Measurements from ENCODE around the gene LGALS8. TPM values are rescaled to one million over a fixed set of nuclear protein-coding genes. Genes with fewer than 3 reads are reported as not detected.
A peak's percentile ranks its signal among the peaks of the same experiment; 100 is the strongest.

LGALS8 gene
- total RNA-seq, 6 experiments from 2014 or later: 27.4 to 37.5 (median 35.0) TPM

DNA sequence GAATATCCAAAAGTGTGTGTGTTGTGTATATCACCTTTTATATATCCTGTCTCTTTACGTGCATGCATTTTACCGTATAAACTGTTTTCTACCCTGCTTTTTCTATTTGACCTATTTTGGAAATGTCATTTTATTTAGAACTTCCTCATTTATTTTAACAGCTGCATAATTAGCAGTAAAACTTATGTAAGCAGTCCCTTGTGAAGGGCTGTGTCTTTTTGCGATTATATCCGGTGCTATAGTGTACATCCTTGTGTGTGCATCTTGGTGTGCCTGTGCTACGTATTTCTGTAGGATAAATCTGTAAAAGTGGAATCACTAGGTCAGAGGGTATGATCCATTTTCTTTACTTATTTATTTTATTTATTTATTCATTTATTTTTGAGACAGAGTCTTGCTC is 7.2 kb downstream of the LGALS8 start:
- no peaks in the 10 kb centered on the region for H3K27me3 Mint-ChIP-seq (ENCODE audit: insufficient read depth)
- H3K4me3 Mint-ChIP-seq: no peak overlapping the region
- H3K36me3 Mint-ChIP-seq (ENCODE audit: low read depth): no peaks in the 10 kb centered on the region; the same call in 1 of the 2 replicates
- TF ChIP-seq, protein P1, sequence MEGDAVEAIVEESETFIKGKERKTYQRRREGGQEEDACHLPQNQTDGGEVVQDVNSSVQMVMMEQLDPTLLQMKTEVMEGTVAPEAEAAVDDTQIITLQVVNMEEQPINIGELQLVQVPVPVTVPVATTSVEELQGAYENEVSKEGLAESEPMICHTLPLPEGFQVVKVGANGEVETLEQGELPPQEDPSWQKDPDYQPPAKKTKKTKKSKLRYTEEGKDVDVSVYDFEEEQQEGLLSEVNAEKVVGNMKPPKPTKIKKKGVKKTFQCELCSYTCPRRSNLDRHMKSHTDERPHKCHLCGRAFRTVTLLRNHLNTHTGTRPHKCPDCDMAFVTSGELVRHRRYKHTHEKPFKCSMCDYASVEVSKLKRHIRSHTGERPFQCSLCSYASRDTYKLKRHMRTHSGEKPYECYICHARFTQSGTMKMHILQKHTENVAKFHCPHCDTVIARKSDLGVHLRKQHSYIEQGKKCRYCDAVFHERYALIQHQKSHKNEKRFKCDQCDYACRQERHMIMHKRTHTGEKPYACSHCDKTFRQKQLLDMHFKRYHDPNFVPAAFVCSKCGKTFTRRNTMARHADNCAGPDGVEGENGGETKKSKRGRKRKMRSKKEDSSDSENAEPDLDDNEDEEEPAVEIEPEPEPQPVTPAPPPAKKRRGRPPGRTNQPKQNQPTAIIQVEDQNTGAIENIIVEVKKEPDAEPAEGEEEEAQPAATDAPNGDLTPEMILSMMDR (IDR thresholded peaks at IDR 0.05): no peak
- DNase-seq: no peak
- H3K9me3 Mint-ChIP-seq: no peaks in the 10 kb centered on the region
- H3K27ac Mint-ChIP-seq: no peak overlapping the region
- H3K4me1 Mint-ChIP-seq (ENCODE audit: low read depth): peaks cover 22% of the 10 kb centered on the region

DNA sequence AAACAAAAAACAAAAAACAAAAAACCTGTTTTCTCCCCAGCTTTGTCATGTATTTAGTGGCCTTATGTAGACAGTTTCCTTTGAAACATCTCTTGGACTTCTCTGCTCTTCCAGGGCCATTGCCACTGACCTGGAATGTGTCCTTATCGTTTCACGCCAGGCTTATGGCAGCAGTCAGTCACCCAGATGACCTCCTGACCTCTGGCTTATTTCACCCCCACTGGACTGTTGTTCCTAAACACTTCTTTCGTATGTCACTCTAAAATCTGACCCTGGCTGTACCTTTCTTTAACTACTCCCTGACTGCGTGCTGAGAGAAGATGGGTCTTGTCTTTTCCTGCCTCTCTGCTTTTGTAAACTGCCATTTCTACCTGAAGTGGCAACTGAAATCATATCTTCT is 9.1 kb downstream of the LGALS8 start:
- TF ChIP-seq, protein P1 (IDR thresholded peaks at IDR 0.05): no peak
- H3K4me3 Mint-ChIP-seq: no peak overlapping the region
- no peak for DNase-seq
- H3K27ac Mint-ChIP-seq: no peak overlapping the region
- H3K4me1 Mint-ChIP-seq (ENCODE audit: low read depth): peaks cover 22% of the 10 kb centered on the region
- peaks cover 5% of the 10 kb centered on the region; the same call in 1 of the 2 replicates for H3K36me3 Mint-ChIP-seq (ENCODE audit: low read depth)
- no peaks in the 10 kb centered on the region; the same call in 1 of the 2 replicates for H3K27me3 Mint-ChIP-seq (ENCODE audit: insufficient read depth)
- no peaks in the 10 kb centered on the region for H3K9me3 Mint-ChIP-seq

GRCh38 chr1:236534151-236534651 is 10.4 kb downstream of the LGALS8 start:
- Mint-ChIP-seq H3K4me1 (ENCODE audit: low read depth) (peaks cover 22% of the 10 kb centered on the region), H3K27ac (peak overlapping the region; percentile 83), H3K4me3 (no peak overlapping the region), H3K36me3 (ENCODE audit: low read depth) (peaks cover 5% of the 10 kb centered on the region; the same call in 1 of the 2 replicates), H3K9me3 (no peaks in the 10 kb centered on the region), H3K27me3 (ENCODE audit: insufficient read depth) (no peaks in the 10 kb centered on the region; the same call in 1 of the 2 replicates)
- peak; percentile 81 for DNase-seq
- TF ChIP-seq, protein P1 (IDR thresholded peaks at IDR 0.05): no peak

- Mint-ChIP-seq H3K36me3 (ENCODE audit: low read depth) (peaks cover 5% of the 10 kb centered on the region; the same call in 1 of the 2 replicates), H3K27ac (no peak overlapping the region), H3K4me1 (ENCODE audit: low read depth) (peaks cover 22% of the 10 kb centered on the region)
Observed at GRCh38 chr1:236535190-236535589, 11.4 kb downstream of the LGALS8 start.

GRCh38 chr1:236535662-236536161 is 11.9 kb downstream of the LGALS8 start:
- Mint-ChIP-seq H3K27me3 (ENCODE audit: insufficient read depth) (no peaks in the 10 kb centered on the region; the same call in 1 of the 2 replicates), H3K4me1 (ENCODE audit: low read depth) (peaks cover 22% of the 10 kb centered on the region), H3K9me3 (no peaks in the 10 kb centered on the region), H3K36me3 (ENCODE audit: low read depth) (peaks cover 5% of the 10 kb centered on the region; the same call in 1 of the 2 replicates), H3K27ac (no peak overlapping the region), H3K4me3 (no peak overlapping the region)
- DNase-seq: no peak
- TF ChIP-seq, protein P1 (IDR thresholded peaks at IDR 0.05): no peak

More at GRCh38 chr1:236535190-236535589, 11.4 kb downstream of the LGALS8 start:
- H3K27me3 Mint-ChIP-seq (ENCODE audit: insufficient read depth): no peaks in the 10 kb centered on the region; the same call in 1 of the 2 replicates
- no peaks in the 10 kb centered on the region for H3K9me3 Mint-ChIP-seq
- TF ChIP-seq, protein P1 (IDR thresholded peaks at IDR 0.05): no peak
- no peak for DNase-seq
- H3K4me3 Mint-ChIP-seq: no peak overlapping the region

Measured in HFFc6 (cell line).